NCI-H226 (cell line): ENCODE data around the gene KLC1.
"Not testable (repeated sequence)": the region's sequence is repeated elsewhere in the genome, so short reads cannot be mapped to it uniquely, and the experiment has no call there.

ENCODE experiments used
- DNase-seq: peaks from one replicate; pipeline ENCODE4 v3.0.0-alpha.2; 2015

The KLC1 gene

GRCh38 chr14:103626146-103626850, 2.7 kb upstream of the KLC1 start:
- peak; percentile 45 for DNase-seq

GRCh38 chr14:103627073-103628025, 1.7 kb upstream of the KLC1 start:
- no peak for DNase-seq

- peak; percentile 84 for DNase-seq
These were observed 759 bp upstream of the KLC1 start for GRCh38 chr14:103628221-103628683.

- DNase-seq = peak; percentile 8
These were observed 601 bp downstream of the KLC1 start for GRCh38 chr14:103629503-103630121.

GRCh38 chr14:103630364-103631108, 1.5 kb downstream of the KLC1 start:
- no peak for DNase-seq

- DNase-seq = no peak
These were observed 4.4 kb downstream of the KLC1 start for GRCh38 chr14:103633391-103633790.

- no peak for DNase-seq
These were observed 5.1 kb downstream of the KLC1 start for GRCh38 chr14:103634156-103634555.

GRCh38 chr14:103638594-103638993, 9.6 kb downstream of the KLC1 start:
- no peak for DNase-seq

- DNase-seq = no peak
These were observed 12.2 kb downstream of the KLC1 start for GRCh38 chr14:103641161-103641560.

- no peak for DNase-seq
These were observed 17.2 kb downstream of the KLC1 start for GRCh38 chr14:103646189-103646588.

GRCh38 chr14:103649001-103649400, 20.0 kb downstream of the KLC1 start:
- DNase-seq = no peak

GRCh38 chr14:103650213-103650612, 21.2 kb downstream of the KLC1 start:
- no peak for DNase-seq

GRCh38 chr14:103651585-103651984, 22.6 kb downstream of the KLC1 start:
- DNase-seq = no peak

GRCh38 chr14:103652806-103653205, 23.8 kb downstream of the KLC1 start:
- DNase-seq = no peak

GRCh38 chr14:103653336-103653735, 24.3 kb downstream of the KLC1 start:
- DNase-seq = not testable (repeated sequence)

GRCh38 chr14:103653805-103654204, 24.8 kb downstream of the KLC1 start:
- DNase-seq = no peak

- no peak for DNase-seq
These were observed 25.6 kb downstream of the KLC1 start for GRCh38 chr14:103654619-103655018.

- DNase-seq = no peak
These were observed 27.2 kb downstream of the KLC1 start for GRCh38 chr14:103656031-103656755.

- DNase-seq = no peak
These were observed 27.7 kb downstream of the KLC1 start for GRCh38 chr14:103656756-103657133.

- DNase-seq = no peak
These were observed 28.5 kb downstream of the KLC1 start for GRCh38 chr14:103657471-103657870.

GRCh38 chr14:103659631-103660030, 30.6 kb downstream of the KLC1 start:
- no peak for DNase-seq

GRCh38 chr14:103662029-103662428, 33.0 kb downstream of the KLC1 start:
- DNase-seq = no peak
